Endothelial cell of umbilical vein (primary cell): ENCODE results near the gene INSRR. TPM values are rescaled to one million over a fixed set of nuclear protein-coding genes. Genes with fewer than 3 reads are reported as not detected.

ENCODE experiments used
- BruUV-seq: library from RNA; stranded (reverse); fragments of 400-500 nt; replicated peaks from 2 replicates; lab custom pipeline; 2021; lab: Mats Ljungman, UMichigan
- CTCF ChIA-PET: fragments of 300-600, 350-600 bp; sonication (Branson Sonifier 250); formaldehyde crosslinking; loops from one replicate; lab custom pipeline; 2021; ENCODE audit warnings: antibody characterized with exemption, inconsistent platforms; lab: Charles Lee
- POLR2A ChIA-PET: fragments of 300-600, 350-600 bp; sonication (Branson Sonifier 250); formaldehyde crosslinking; loops from one replicate; lab custom pipeline; 2021; ENCODE audit warnings: antibody characterized with exemption, inconsistent platforms; lab: Charles Lee
- DNase-seq: peaks from one replicate; pipeline ENCODE4 v3.0.0-alpha.2; 2011; ENCODE audit warnings: low read depth, low spot score
- FAIRE-seq: peaks from 2 replicates; lab custom pipeline; 2011; peaks lifted over from hg19 to GRCh38; lab: Jason Lieb, UNC
- H2AFZ ChIP-seq: 2 replicates; pipeline ENCODE4 v1.6.0; 2012; ENCODE audit warnings: low read depth, low read length, control low read depth, inconsistent platforms
- H3K27ac ChIP-seq: 2 replicates; pipeline ENCODE4 v1.5.1; 2011; ENCODE audit warnings: low read depth, mild to moderate bottlenecking, control low read depth, low read length, moderate library complexity; ENCODE audit not compliant: insufficient read depth
- H3K27me3 ChIP-seq, 2 experiments: 2 replicates each; pipeline versions ENCODE4 v1.6.0 to v1.6.1; 2011; ENCODE audit warnings: low read length in 2 of 2, mixed read lengths in 1 of 2; ENCODE audit not compliant: control insufficient read depth in 2 of 2, insufficient read depth in 2 of 2
- H3K36me3 ChIP-seq, 2 experiments: 2 replicates in 1 of 2; 3 replicates in 1 of 2; pipeline ENCODE4 v1.5.1; 2011; ENCODE audit warnings: low read length in 2 of 2, mild to moderate bottlenecking in 1 of 2, moderate library complexity in 1 of 2; ENCODE audit not compliant: control insufficient read depth in 2 of 2, insufficient read depth in 2 of 2; ENCODE audit errors: extremely low read depth in 1 of 2
- H3K4me1 ChIP-seq: 3 replicates; pipeline ENCODE4 v1.5.1; 2011; ENCODE audit warnings: mild to moderate bottlenecking, low read length; ENCODE audit not compliant: control insufficient read depth, insufficient read depth; ENCODE audit errors: extremely low read depth
- H3K4me2 ChIP-seq: 2 replicates; pipeline ENCODE4 v1.6.1; 2011; ENCODE audit warnings: low read length, control low read depth, mixed read lengths; ENCODE audit not compliant: insufficient read depth
- H3K4me3 ChIP-seq, 3 experiments: fragments of 200-600 bp in 1 of 3; sonication (generic), shearing (Covaris generic) in 1 of 3; replicated peaks in 1 of 3; 2 replicates each; pipeline ENCODE4 v1.5.1; 2011 to 2016; ENCODE audit warnings: control low read depth in 3 of 3, low read length in 3 of 3, mild to moderate bottlenecking in 2 of 3, inconsistent platforms in 1 of 3, low read depth in 1 of 3, moderate library complexity in 1 of 3; ENCODE audit not compliant: insufficient read depth in 1 of 3
- H3K79me2 ChIP-seq: 2 replicates; pipeline ENCODE4 v1.6.0; 2012; ENCODE audit warnings: low read length, inconsistent platforms; ENCODE audit not compliant: control insufficient read depth, insufficient read depth
- H3K9ac ChIP-seq: replicated peaks from 2 replicates; pipeline ENCODE3; 2011; ENCODE audit warnings: low read length, control low read depth; ENCODE audit not compliant: insufficient read depth; ENCODE audit errors: extremely low read depth
- H3K9me1 ChIP-seq: replicated peaks from 3 replicates; pipeline ENCODE4 v1.6.0; 2011; ENCODE audit warnings: mild to moderate bottlenecking, low read length; ENCODE audit not compliant: control insufficient read depth, insufficient read depth; ENCODE audit errors: extremely low read depth
- H3K9me3 ChIP-seq: replicated peaks from 2 replicates; pipeline ENCODE4 v1.5.1; 2012; ENCODE audit warnings: low read length, inconsistent platforms; ENCODE audit not compliant: control insufficient read depth, insufficient read depth
- H4K20me1 ChIP-seq: replicated peaks from 2 replicates; pipeline ENCODE3; 2011; ENCODE audit warnings: mild to moderate bottlenecking, low read length; ENCODE audit not compliant: control insufficient read depth, insufficient read depth; ENCODE audit errors: extremely low read depth
- EZH2 ChIP-seq: IDR thresholded peaks from 2 replicates; pipeline ENCODE4 v1.6.1; 2012; ENCODE audit warnings: borderline replicate concordance, low read depth, mild to moderate bottlenecking, moderate library complexity, low read length, inconsistent platforms; ENCODE audit not compliant: severe bottlenecking
- GATA2 ChIP-seq: IDR thresholded peaks from 2 replicates; pipeline ENCODE4 v1.7.0; 2011; ENCODE audit warnings: low read depth, mild to moderate bottlenecking, moderate library complexity, mixed read lengths, low read length; ENCODE audit not compliant: insufficient read length, insufficient read depth
- JUN ChIP-seq: IDR thresholded peaks from 2 replicates; pipeline ENCODE4 v1.6.1; 2011; ENCODE audit warnings: borderline replicate concordance, low read depth; ENCODE audit not compliant: insufficient read length, insufficient read depth
- MYC ChIP-seq: IDR thresholded peaks from one replicate; pipeline ENCODE4 v1.6.1; 2011; ENCODE audit warnings: mild to moderate bottlenecking, low read depth, low read length
- POLR2AphosphoS5 ChIP-seq: IDR thresholded peaks from 2 replicates; pipeline ENCODE4 v1.6.1; 2012; ENCODE audit warnings: low read depth, mild to moderate bottlenecking, control low read depth, low read length, moderate library complexity; ENCODE audit not compliant: insufficient read depth
- dilution Hi-C: fragments of 300-500 bp; cut with MboI; formaldehyde crosslinking; loops from one replicate; pipeline ENCODE4 v1.15.0; 2019; ENCODE audit warnings: low sequenced_read_pairs; ENCODE audit not compliant: extremely low pct_ligation_motif_present
- intact Hi-C: fragments of 100-400 bp; cut with micrococcal nuclease; formaldehyde crosslinking; loops from one replicate; pipeline ENCODE4 v1.10.0; 2022
- polyA plus RNA-seq, 4 experiments: library from polyadenylated mRNA; depleted of rRNA in 3 of 4; stranded (reverse) in 3 of 4; unstranded in 1 of 4; fragments of >200 nt; gene quantifications; 2 replicates each; pipeline versions ENCODE4 v1.2.1 to v1.2.3, GENCODE V29; 2011 to 2012; ENCODE audit warnings: missing spikeins in 1 of 4
- total RNA-seq: library from RNA; stranded (reverse); gene quantifications from 2 replicates; pipeline ENCODE4 v1.2.3, GENCODE V29; 2021
- TF ChIP-seq, protein P1 (sequence below), 2 donors: IDR thresholded peaks; 1 replicate in 1 of 2; 2 replicates in 1 of 2; pipeline ENCODE4 v1.5.1; 2011; ENCODE audit warnings: low read length in 2 of 2, mild to moderate bottlenecking in 2 of 2, moderate library complexity in 2 of 2, control low read depth in 1 of 2, inconsistent platforms in 1 of 2, low read depth in 1 of 2; ENCODE audit not compliant: insufficient read depth in 1 of 2; ENCODE audit errors: extremely low read depth in 1 of 2
- TF ChIP-seq, protein P2 (sequence below): IDR thresholded peaks from 2 replicates; pipeline ENCODE4 v1.6.1; 2011; ENCODE audit not compliant: insufficient read depth, insufficient read length

The INSRR gene
- total and polyA plus RNA-seq, 2 donors (not counting 3 experiments of a cell fraction or from before 2014, with no cell fraction given): not detected

DNA sequence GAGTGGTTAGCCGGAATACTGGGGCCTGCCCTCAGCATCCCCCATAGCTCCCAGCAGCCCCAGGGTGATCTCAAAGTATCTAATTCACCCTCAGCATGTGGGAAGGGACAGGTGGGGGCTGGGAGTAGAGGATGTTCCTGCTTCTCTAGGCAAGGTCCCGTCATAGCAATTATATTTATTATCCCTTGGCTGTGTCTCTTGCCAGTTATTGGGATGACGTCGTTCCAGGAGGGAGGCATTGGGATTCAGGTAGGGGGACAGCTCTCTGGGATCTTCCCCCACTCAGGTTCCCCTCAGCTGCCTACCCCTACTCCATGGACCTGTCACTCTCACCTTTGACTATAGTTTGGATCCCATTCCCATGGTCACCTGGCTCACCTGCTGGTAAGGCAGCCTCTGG is 22.7 kb upstream of the INSRR start:
- H3K27me3 ChIP-seq: peaks cover 13 to 24% of the 10 kb centered on the region in 2 experiments

More for the DNA sequence above, 22.7 kb upstream of the INSRR start:
- H3K9ac ChIP-seq: no peak overlapping the region
- TF ChIP-seq GATA2: no peak
- no peak for TF ChIP-seq MYC
- TF ChIP-seq, protein P1, sequence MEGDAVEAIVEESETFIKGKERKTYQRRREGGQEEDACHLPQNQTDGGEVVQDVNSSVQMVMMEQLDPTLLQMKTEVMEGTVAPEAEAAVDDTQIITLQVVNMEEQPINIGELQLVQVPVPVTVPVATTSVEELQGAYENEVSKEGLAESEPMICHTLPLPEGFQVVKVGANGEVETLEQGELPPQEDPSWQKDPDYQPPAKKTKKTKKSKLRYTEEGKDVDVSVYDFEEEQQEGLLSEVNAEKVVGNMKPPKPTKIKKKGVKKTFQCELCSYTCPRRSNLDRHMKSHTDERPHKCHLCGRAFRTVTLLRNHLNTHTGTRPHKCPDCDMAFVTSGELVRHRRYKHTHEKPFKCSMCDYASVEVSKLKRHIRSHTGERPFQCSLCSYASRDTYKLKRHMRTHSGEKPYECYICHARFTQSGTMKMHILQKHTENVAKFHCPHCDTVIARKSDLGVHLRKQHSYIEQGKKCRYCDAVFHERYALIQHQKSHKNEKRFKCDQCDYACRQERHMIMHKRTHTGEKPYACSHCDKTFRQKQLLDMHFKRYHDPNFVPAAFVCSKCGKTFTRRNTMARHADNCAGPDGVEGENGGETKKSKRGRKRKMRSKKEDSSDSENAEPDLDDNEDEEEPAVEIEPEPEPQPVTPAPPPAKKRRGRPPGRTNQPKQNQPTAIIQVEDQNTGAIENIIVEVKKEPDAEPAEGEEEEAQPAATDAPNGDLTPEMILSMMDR (IDR thresholded peaks at IDR 0.05; ENCODE audit: extremely low read depth in 1 of 2, insufficient read depth in 1 of 2, low read depth in 1 of 2, low read length in 2 of 2): no peak
- TF ChIP-seq, protein P2, sequence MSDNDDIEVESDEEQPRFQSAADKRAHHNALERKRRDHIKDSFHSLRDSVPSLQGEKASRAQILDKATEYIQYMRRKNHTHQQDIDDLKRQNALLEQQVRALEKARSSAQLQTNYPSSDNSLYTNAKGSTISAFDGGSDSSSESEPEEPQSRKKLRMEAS: no peak
- TF ChIP-seq EZH2: no peak
- no peak for TF ChIP-seq JUN
- TF ChIP-seq POLR2AphosphoS5: no peak
- BruUV-seq: no TSS peak
- no peaks in the 10 kb centered on the region for H3K9me3 ChIP-seq
- H3K9me1 ChIP-seq: no peaks in the 10 kb centered on the region
- no peak overlapping the region for H3K4me2 ChIP-seq
- H3K36me3 ChIP-seq: no peaks in the 10 kb centered on the region
- no peaks in the 10 kb centered on the region for H4K20me1 ChIP-seq
- POLR2A ChIA-PET: no interaction called here
- H2AFZ ChIP-seq: no peak overlapping the region
- intact Hi-C loops: no loop called here
- no peaks in the 10 kb centered on the region for H3K79me2 ChIP-seq
- CTCF ChIA-PET: interaction anchor here (1.0 to 1.9 kb wide), 6 partner anchors 9 to 85 kb away, joined by 3 to 7 read pairs (median 4); partner anchors contain the start of gene NTRK1
- no peak overlapping the region for H3K27ac ChIP-seq
- no peak overlapping the region for H3K4me3 ChIP-seq
- FAIRE-seq: no peak
- H3K4me1 ChIP-seq: peaks cover 2% of the 10 kb centered on the region
- dilution Hi-C loops: no loop called here
- no peak for DNase-seq
